Measurements from ENCODE around the gene ICAM3. TPM values are rescaled to one million over a fixed set of nuclear protein-coding genes. Genes with fewer than 3 reads are reported as not detected.

The ICAM3 gene
- total and polyA plus RNA-seq, 2 of the 4 experiments (the other 2 are of a cell fraction), result 6.6 to 11.7 TPM

- Histone ChIP-seq H4K91ac (ENCODE audit: insufficient read depth, low read depth, low read length) (no peak overlapping the region), H3K18ac (ENCODE audit: low read depth, low read length) (no peak overlapping the region), H4K8ac (ENCODE audit: low read depth in 2 of 2, low read length in 2 of 2) (no peak overlapping the region), H3K9ac (ENCODE audit: low read depth, low read length) (no peak overlapping the region), H2BK15ac (ENCODE audit: low read depth, low read length) (no peak overlapping the region), H3K4me3 (ENCODE audit: insufficient read depth, low read depth, low read length) (no peak overlapping the region), H2AK5ac (ENCODE audit: low read depth, low read length) (no peak overlapping the region), H2BK20ac (ENCODE audit: low read depth, low read length) (no peak overlapping the region), H3K27ac (ENCODE audit: insufficient read depth, low read length) (no peak overlapping the region), H2AFZ (replicated peaks; ENCODE audit: low read length, poor library complexity) (no peak overlapping the region), H3K4me1 (ENCODE audit: control insufficient read depth, insufficient read depth, low read length) (peaks cover 13% of the 10 kb centered on the region), H3K14ac (replicated peaks; ENCODE audit: low read depth, low read length) (no peak overlapping the region), H3K23ac (ENCODE audit: low read depth, low read length) (no peak overlapping the region), H3K56ac (ENCODE audit: extremely low read depth, insufficient read depth, low read length) (no peak overlapping the region), H4K5ac (ENCODE audit: low read depth, low read length) (no peak overlapping the region), H3K79me1 (ENCODE audit: low read depth in 1 of 2, low read length in 2 of 2) (no peaks in the 10 kb centered on the region), H3K9me3 (ENCODE audit: control insufficient read depth, insufficient read depth, low read length) (no peaks in the 10 kb centered on the region), H2BK5ac (ENCODE audit: low read depth, low read length, poor library complexity, severe bottlenecking) (no peak overlapping the region), H3K9me1 (ENCODE audit: insufficient read depth, low read length) (peaks cover 12% of the 10 kb centered on the region), H4K20me1 (ENCODE audit: insufficient read depth, low read length) (no peaks in the 10 kb centered on the region), H3K36me3 (ENCODE audit: control insufficient read depth, insufficient read depth, low read length) (peaks cover 2% of the 10 kb centered on the region; the same call in 1 of the 2 replicates), H2AK9ac (replicated peaks; ENCODE audit: low read depth, low read length, poor library complexity) (peak overlapping the region; percentile 71), H2BK120ac (ENCODE audit: low read depth, low read length) (no peak overlapping the region), H3K4ac (ENCODE audit: low read depth, low read length) (no peak overlapping the region), H3K27me3 (ENCODE audit: control insufficient read depth, insufficient read depth, low read length) (no peaks in the 10 kb centered on the region), H3K4me2 (ENCODE audit: low read depth, low read length) (no peak overlapping the region)
- POLR2A ChIA-PET (ENCODE audit: unreplicated experiment), result no interaction called here
- BruUV-seq (replicated peaks), result no TSS peak
- ATAC-seq (ENCODE audit: low read depth) (no peak), DNase-seq (no peak)
- intact Hi-C loops (cut with micrococcal nuclease), result no loop called here
- 93% methylated on average over 23 of the region's 34 CpGs; no CpG with 5 or more reads in 1 of the 2 experiments for WGBS, 2 experiments (ENCODE audit: extremely low coverage in 2 of 2, insufficient read length in 1 of 2)
- in situ Hi-C loops (cut with MboI; ENCODE audit: low sequenced_read_pairs), result no loop called here
- dilution Hi-C loops (cut with HindIII; ENCODE audit: low sequenced_read_pairs, unreplicated experiment), result no loop called here
- CTCF ChIA-PET, result interaction anchor here (0.5 to 2.1 kb wide), 2 partner anchors 96 to 105 kb away, joined by 4 to 5 read pairs; partner anchors contain the start of gene TYK2
- TF ChIP-seq USF2 (IDR thresholded peaks at IDR 0.05; ENCODE audit: low read depth, low read length) (no peak), CEBPB (IDR thresholded peaks at IDR 0.05; ENCODE audit: low read depth, low read length) (no peak), MAFK (IDR thresholded peaks at IDR 0.05; ENCODE audit: low read depth, low read length) (no peak), ELK1 (IDR thresholded peaks at IDR 0.05; ENCODE audit: borderline replicate concordance, low read depth, low read length) (no peak), RAD21 (IDR thresholded peaks at IDR 0.05; ENCODE audit: low read length) (no peak), BHLHE40 (IDR thresholded peaks at IDR 0.05; ENCODE audit: low read depth, low read length) (no peak), NFE2L2 (IDR thresholded peaks at IDR 0.05; ENCODE audit: low read depth, low read length) (no peak), RFX5 (IDR thresholded peaks at IDR 0.05; ENCODE audit: low read depth, low read length) (no peak), MAZ (IDR thresholded peaks at IDR 0.05; ENCODE audit: borderline replicate concordance, low read depth, low read length) (no peak), CHD1 (IDR thresholded peaks at IDR 0.05; ENCODE audit: low read depth, low read length) (no peak), MXI1 (IDR thresholded peaks at IDR 0.05; ENCODE audit: borderline replicate concordance, low read depth, low read length) (no peak), POLR2A (IDR thresholded peaks at IDR 0.05; ENCODE audit: low read depth, low read length) (no peak)
These were observed 55.1 kb downstream of the ICAM3 start for GRCh38 chr19:10284065-10284959.
